Mesothelial cell of epicardium (in vitro differentiated cells): ENCODE data around the gene TBC1D22A. TPM values are rescaled to one million over a fixed set of nuclear protein-coding genes. Genes with fewer than 3 reads are reported as not detected.

Experiments
- DNase-seq, 2 experiments: peaks; one replicate each; pipeline ENCODE4 v3.0.0; 2021; ENCODE audit warnings: low spot score in 2 of 2; ENCODE audit not compliant: unreplicated experiment in 2 of 2
- H3K27ac Mint-ChIP-seq: 2 replicates; pipeline ENCODE4 v1.8.0; 2021; ENCODE audit warnings: mixed read lengths
- H3K27me3 Mint-ChIP-seq: 2 replicates; pipeline ENCODE4 v1.8.0; 2021; ENCODE audit warnings: low read depth, mixed read lengths
- H3K36me3 Mint-ChIP-seq: 2 replicates; pipeline ENCODE4 v1.8.0; 2021; ENCODE audit warnings: mixed read lengths
- H3K4me1 Mint-ChIP-seq: 2 replicates; pipeline ENCODE4 v1.8.0; 2021; ENCODE audit warnings: mixed read lengths
- H3K4me3 Mint-ChIP-seq: 2 replicates; pipeline ENCODE4 v1.8.0; 2021; ENCODE audit warnings: mild to moderate bottlenecking, moderate library complexity, mixed read lengths
- H3K9me3 Mint-ChIP-seq: 2 replicates; pipeline ENCODE4 v1.8.0; 2021; ENCODE audit warnings: mixed read lengths
- total RNA-seq: library from RNA; stranded (reverse); gene quantifications from 3 replicates; pipeline ENCODE4 v1.2.1, GENCODE V29; 2021
- TF ChIP-seq, protein P1 (sequence below): fragments of 200-600 bp; sonication (generic); IDR thresholded peaks from one replicate; pipeline ENCODE4 v1.5.0; 2021; ENCODE audit warnings: antibody characterized with exemption; ENCODE audit not compliant: unreplicated experiment

Gene TBC1D22A
- total RNA-seq, 1 donor from 2014 or later, result 26.6 TPM

DNA sequence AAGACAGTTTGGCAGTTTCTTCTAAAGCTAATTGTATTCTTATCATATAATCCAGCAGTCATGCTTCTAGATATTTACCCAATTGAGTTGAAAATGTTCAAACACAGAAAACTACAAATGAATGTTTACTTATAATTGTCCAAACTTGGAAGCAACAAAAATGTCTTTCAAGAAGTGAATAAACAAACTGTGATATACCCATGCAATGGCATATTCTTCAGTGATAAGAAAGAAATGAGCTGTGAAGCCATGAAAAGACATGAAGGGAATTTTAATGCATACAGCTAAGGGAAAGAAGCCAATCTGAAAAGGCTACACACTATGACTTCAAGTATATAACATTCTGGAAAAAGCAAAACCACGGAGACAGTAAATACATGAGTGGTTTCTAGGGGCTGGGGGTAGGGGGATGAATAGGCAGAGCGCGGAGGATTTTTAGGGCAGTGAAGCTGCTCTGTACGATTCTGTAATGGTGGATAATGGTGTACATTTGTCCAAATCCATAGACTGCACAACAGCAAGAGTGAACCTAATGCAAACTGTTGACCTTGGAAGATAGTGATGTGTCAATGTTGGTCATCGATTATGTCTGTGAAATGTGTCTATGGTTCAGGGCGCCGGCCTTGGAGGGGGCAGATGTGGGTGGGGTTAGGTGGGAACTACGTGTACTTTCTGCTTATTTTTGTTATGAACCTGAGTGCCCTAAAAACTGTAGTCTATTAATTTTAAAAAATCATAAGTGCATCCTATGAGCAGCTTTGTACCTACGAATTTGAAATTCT is 424.9 kb downstream of the TBC1D22A start:
- DNase-seq, result no peak
- no peak overlapping the region for H3K27ac Mint-ChIP-seq
- no peaks in the 10 kb centered on the region for H3K4me1 Mint-ChIP-seq
- TF ChIP-seq, protein P1, sequence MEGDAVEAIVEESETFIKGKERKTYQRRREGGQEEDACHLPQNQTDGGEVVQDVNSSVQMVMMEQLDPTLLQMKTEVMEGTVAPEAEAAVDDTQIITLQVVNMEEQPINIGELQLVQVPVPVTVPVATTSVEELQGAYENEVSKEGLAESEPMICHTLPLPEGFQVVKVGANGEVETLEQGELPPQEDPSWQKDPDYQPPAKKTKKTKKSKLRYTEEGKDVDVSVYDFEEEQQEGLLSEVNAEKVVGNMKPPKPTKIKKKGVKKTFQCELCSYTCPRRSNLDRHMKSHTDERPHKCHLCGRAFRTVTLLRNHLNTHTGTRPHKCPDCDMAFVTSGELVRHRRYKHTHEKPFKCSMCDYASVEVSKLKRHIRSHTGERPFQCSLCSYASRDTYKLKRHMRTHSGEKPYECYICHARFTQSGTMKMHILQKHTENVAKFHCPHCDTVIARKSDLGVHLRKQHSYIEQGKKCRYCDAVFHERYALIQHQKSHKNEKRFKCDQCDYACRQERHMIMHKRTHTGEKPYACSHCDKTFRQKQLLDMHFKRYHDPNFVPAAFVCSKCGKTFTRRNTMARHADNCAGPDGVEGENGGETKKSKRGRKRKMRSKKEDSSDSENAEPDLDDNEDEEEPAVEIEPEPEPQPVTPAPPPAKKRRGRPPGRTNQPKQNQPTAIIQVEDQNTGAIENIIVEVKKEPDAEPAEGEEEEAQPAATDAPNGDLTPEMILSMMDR, result no peak
- peaks cover 57% of the 10 kb centered on the region for H3K9me3 Mint-ChIP-seq
- H3K27me3 Mint-ChIP-seq, result no peaks in the 10 kb centered on the region
- H3K36me3 Mint-ChIP-seq, result peaks cover 3% of the 10 kb centered on the region
- H3K4me3 Mint-ChIP-seq, result no peak overlapping the region

DNA sequence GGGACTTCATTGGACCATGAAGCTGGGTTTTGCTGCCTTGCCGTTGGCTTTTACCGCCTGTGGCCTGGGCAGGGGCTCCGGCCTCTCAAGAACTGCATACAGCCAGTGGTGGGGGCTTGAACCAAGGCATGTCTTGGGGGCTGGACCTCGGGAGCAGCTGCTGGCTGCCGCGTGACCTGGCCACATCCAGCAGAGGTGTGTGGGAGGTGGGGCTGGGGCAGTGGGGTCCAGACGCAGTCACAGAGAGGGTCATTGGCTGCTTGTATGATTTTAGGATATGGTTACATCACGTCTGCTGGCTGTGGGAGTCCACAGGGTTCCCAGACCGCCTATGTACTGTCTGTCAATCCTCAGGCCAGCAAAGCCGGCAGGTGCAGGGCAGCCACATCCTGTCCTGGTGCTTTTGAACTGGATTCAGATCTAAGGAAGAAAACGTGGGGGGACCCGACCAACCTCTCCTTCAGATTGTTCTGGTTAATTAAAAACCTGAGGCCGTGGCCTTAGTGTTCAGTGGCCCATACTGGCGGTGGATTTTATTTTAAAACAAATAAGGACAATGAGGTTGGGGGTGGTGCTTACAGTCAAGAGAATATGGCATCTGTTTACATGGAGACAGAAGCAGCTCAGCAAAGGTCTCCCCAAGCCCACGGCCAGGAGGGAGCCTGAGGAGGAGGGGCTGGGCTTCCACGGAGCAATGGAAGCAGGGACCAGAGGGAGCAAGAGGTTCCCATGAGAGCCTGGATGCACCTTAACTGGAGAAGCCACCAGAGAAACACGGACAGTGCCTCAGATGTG is 426.0 kb downstream of the TBC1D22A start:
- TF ChIP-seq, protein P1, result no peak
- no peak for DNase-seq
- Mint-ChIP-seq H3K4me3 (no peak overlapping the region), H3K4me1 (no peaks in the 10 kb centered on the region), H3K36me3 (peaks cover 2% of the 10 kb centered on the region), H3K27ac (no peak overlapping the region), H3K9me3 (peaks cover 52% of the 10 kb centered on the region), H3K27me3 (no peaks in the 10 kb centered on the region)

DNA sequence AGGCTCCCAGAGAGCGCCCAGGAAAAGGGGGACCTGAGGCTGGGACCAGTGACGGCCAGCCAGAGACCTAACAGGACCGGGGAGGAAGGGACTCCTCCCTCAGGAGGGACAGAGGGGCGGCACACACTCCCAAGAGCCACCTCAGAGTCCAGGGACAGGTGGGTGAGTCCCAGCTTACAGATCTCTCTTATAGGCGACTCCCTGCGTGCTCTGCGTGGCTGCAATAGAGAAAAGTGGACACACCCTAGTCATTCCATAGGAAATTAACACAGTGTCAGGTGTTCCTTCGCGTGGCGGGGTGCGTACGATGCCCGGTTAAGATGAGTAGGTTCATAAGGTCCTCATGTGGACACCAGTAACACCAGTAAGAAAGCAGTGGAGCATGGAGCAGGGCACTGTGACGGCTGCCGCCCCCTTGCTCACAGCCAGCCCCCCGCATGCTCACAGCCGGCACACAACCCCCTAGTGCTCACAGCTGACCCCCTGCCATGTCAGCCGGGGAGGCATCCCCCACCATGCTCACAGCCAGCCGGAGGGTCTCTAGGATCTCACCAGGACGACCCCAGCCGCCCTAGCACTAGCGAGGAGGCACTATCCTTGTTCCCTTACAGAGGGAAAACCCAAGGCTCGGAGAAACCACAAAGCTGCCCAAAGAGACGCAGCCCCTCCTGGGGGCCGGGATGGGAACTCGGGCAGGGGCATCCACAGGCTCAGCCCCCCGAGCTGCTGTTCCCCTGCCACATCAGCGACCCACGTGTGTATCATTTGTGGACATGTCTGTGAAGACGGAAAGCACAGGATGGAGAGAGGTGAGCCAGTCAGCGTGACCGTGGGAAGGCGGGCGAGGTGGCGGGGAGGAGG is 426.8 kb downstream of the TBC1D22A start:
- H3K9me3 Mint-ChIP-seq, result peaks cover 48% of the 10 kb centered on the region
- no peaks in the 10 kb centered on the region for H3K4me1 Mint-ChIP-seq
- no peak for DNase-seq
- H3K27ac Mint-ChIP-seq, result no peak overlapping the region
- peaks cover 3% of the 10 kb centered on the region for H3K36me3 Mint-ChIP-seq
- TF ChIP-seq, protein P1, result no peak
- H3K27me3 Mint-ChIP-seq, result no peaks in the 10 kb centered on the region
- H3K4me3 Mint-ChIP-seq, result no peak overlapping the region

DNA sequence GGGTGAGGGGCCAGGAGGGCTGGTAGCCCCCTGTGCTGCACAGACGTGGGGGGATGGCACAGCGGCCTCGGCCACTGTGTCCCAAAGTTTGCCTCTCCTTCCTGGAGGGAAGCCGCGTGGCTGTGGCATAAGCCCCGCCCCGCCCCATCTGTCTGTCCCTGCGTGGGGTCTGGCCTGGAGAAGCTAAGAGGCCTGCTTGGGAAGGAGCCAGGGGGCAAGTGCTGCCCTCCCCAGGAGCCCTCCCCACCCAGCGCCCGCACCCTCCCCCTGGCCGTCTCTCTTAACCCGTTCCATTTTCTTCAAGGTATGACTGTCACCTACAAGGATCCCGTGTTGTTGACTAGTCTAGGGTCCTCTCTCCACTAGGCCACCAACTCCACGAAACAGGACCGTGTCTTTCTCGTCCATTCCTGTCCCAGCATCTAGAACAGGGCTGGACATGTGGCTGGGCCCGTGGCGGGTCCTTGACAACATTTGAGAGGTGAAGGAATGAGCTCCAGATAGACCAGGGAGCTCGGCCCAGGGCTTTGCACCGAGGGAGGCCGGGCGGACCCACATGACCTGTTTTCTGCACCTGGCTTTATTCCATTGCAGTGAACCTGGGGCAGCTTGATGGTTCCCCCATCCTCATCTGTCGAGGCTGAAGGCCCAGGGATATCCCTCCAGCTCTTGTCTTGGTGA is 428.0 kb downstream of the TBC1D22A start:
- Mint-ChIP-seq H3K4me1 (no peaks in the 10 kb centered on the region), H3K36me3 (peaks cover 1% of the 10 kb centered on the region), H3K4me3 (no peak overlapping the region), H3K27ac (no peak overlapping the region), H3K27me3 (no peaks in the 10 kb centered on the region), H3K9me3 (peaks cover 42% of the 10 kb centered on the region)
- no peak for DNase-seq
- TF ChIP-seq, protein P1, result no peak
